BJ (cell line): ENCODE results near the gene FCRL6. TPM values are rescaled to one million over a fixed set of nuclear protein-coding genes. Genes with fewer than 3 reads are reported as not detected.

ENCODE experiments used
- CTCF ChIA-PET: fragments of 350-600 bp; formaldehyde crosslinking; extraction: SDS; loops from one replicate; lab custom pipeline; 2021; ENCODE audit warnings: antibody characterized with exemption, inconsistent platforms; lab: Yijun Ruan, JAX
- POLR2A ChIA-PET: fragments of 300-600 bp; sonication (Branson Sonifier 250); formaldehyde crosslinking; extraction: SDS; loops from one replicate; lab custom pipeline; 2021; ENCODE audit warnings: antibody characterized with exemption; lab: Charles Lee
- DNase-seq: peaks from one replicate; pipeline ENCODE4 v3.0.0-alpha.2; 2011; ENCODE audit warnings: low read depth
- H3K27me3 ChIP-seq: 2 replicates; pipeline ENCODE4 v1.6.0; 2011; ENCODE audit warnings: low read length; ENCODE audit not compliant: control insufficient read depth, insufficient read depth
- H3K36me3 ChIP-seq: 2 replicates; pipeline ENCODE4 v1.5.1; 2011; ENCODE audit warnings: low read length; ENCODE audit not compliant: control insufficient read depth, insufficient read depth
- H3K4me3 ChIP-seq: 2 replicates; pipeline ENCODE4 v1.5.1; 2011; ENCODE audit warnings: low read depth, mild to moderate bottlenecking, control low read depth, low read length
- polyA plus RNA-seq: library from polyadenylated mRNA; depleted of rRNA; stranded (reverse); fragments of >200 nt; gene quantifications from 2 replicates; pipeline ENCODE4 v1.2.3, GENCODE V29; 2011
- TF ChIP-seq, protein P1 (sequence below): IDR thresholded peaks from 2 replicates; pipeline ENCODE4 v1.5.1; 2011; ENCODE audit warnings: low read depth, mild to moderate bottlenecking, control low read depth, inconsistent platforms, low read length, moderate library complexity; ENCODE audit not compliant: insufficient read depth

The FCRL6 gene
- polyA plus RNA-seq, 1 experiment: not detected

DNA sequence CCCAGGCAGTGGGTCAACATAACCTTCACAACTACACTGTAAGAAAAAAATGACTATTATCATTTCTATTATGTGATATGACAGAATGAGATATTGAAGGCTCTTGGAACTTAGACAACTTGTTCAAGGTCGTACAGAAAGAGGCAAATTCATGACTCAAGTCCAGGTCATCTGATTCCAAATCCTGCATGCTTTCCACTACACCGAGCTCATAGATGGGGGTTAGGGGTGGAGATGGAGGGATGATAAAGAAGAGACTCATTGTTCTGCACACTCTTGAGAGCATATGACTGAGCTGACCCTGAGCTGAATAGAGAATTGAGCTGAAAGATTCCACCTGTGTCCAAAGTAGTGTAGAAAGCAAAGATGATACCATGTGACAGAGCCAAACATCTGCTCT, 2.8 kb downstream of the FCRL6 start:
- no peak for DNase-seq
- TF ChIP-seq, protein P1, sequence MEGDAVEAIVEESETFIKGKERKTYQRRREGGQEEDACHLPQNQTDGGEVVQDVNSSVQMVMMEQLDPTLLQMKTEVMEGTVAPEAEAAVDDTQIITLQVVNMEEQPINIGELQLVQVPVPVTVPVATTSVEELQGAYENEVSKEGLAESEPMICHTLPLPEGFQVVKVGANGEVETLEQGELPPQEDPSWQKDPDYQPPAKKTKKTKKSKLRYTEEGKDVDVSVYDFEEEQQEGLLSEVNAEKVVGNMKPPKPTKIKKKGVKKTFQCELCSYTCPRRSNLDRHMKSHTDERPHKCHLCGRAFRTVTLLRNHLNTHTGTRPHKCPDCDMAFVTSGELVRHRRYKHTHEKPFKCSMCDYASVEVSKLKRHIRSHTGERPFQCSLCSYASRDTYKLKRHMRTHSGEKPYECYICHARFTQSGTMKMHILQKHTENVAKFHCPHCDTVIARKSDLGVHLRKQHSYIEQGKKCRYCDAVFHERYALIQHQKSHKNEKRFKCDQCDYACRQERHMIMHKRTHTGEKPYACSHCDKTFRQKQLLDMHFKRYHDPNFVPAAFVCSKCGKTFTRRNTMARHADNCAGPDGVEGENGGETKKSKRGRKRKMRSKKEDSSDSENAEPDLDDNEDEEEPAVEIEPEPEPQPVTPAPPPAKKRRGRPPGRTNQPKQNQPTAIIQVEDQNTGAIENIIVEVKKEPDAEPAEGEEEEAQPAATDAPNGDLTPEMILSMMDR: no peak
- H3K36me3 ChIP-seq: no peaks in the 10 kb centered on the region
- POLR2A ChIA-PET: no interaction called here
- H3K27me3 ChIP-seq: no peaks in the 10 kb centered on the region; the same call in 1 of the 2 replicates
- CTCF ChIA-PET: interaction anchor here (1.0 to 18.1 kb wide), 4 partner anchors 21 to 203 kb away, joined by 3 to 590 read pairs (median 8); partner anchors contain the start of gene DUSP23
- no peak overlapping the region for H3K4me3 ChIP-seq

DNA sequence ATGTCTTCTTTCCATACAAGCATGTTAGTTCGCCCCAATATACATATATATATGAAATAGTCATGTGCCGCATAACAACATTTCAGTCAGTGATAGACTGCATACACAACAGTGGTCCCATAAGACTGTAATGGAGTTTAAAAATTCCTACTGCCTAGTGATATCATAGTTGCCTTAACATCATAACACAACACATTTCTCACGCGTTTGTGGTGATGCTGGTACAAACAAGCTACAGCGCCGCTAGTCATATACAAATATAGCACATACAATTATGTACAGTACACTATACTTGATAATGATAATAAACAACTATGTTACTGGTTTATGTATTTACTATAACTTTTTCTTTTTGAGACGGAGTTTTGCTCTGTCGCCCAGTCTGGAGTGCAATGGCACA, 13.8 kb downstream of the FCRL6 start:
- ChIA-PET POLR2A (no interaction called here), CTCF (interaction anchor here (2.6 kb wide), 1 partner anchor 17 kb away, joined by 16 read pairs; no protein-coding TSS in a partner anchor)
- Histone ChIP-seq H3K36me3 (no peaks in the 10 kb centered on the region), H3K27me3 (peaks cover 8% of the 10 kb centered on the region), H3K4me3 (no peak overlapping the region)
- TF ChIP-seq, protein P1: no peak
- no peak for DNase-seq

DNA sequence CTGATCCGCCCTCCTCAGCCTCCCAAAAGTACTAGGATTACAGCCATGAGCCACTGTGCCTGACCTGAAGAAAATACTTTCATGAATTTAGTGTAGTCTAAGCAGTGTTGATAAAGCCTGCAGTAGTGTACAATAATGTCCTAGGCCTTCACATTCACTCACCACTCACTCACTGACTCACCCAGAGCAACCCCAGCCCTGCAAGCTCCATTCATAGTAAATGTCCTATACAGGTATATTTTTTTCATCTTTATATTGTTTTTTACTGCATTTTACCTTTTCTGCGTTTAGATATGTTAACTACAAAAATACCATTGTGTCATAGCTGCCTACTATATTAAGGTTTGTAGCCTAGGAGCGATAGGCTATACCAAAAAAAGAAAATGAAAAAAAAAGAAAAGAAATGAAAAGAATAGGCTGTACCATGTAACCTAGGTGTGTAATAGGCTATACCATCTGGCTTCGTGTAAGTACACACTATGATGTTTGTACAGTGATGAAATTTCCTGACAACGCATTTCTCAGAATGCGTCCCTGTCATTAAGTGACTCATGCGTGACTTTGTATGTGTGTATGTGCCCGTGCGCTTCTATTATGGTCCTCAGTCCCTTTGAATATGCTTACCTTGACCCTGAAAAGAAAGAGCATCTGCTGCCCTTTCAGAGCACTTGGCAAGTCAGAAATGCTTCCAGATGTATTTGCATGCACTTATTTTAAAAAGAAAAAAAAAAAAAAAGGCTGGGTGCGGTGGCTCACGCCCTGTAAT, 15.3 kb downstream of the FCRL6 start:
- ChIA-PET POLR2A (interaction anchor here (0.6 kb wide), 1 partner anchor 8 kb away, joined by 16 read pairs; no protein-coding TSS in a partner anchor), CTCF (interaction anchor here (1.2 to 2.6 kb wide), 2 partner anchors 18 to 656 kb away, joined by 3 to 16 read pairs; no protein-coding TSS in a partner anchor)
- Histone ChIP-seq H3K27me3 (peaks cover 18% of the 10 kb centered on the region), H3K4me3 (no peak overlapping the region), H3K36me3 (no peaks in the 10 kb centered on the region)
- no peak for DNase-seq
- TF ChIP-seq, protein P1: no peak

DNA sequence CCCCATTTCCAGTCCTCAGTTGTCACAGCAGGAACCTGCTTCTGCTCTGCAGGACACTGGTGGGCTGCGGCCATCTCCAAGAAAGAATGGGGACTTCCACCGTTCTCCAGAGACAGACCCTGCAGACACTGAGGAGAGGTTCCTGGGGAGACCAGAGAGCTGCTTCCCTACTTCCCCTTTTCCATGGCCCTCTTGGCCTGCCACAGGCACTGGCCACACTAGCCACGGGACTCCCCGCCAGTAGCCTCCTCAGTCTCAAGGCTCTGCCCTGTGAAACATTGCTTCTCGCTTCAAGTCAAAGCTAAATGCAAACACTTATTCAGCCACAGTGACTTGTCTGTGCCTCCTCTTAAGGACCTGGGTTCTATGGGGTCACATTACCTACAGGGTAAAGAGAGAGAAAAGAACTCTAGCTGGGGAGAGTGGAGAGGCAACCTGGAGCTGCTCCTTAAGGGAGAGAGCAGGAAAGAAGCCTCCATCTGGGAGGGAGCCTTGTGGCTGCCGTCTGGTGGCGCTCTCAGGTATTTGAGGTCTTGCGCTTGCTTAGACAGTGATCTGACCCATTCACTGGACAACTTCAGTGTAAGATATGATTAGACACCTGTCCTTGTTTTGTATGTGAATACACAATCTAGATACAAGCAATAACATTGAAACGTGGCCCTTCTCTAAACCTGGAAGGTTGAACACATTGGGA, 19.2 kb downstream of the FCRL6 start:
- TF ChIP-seq, protein P1: no peak
- CTCF ChIA-PET: interaction anchor here (1.0 kb wide), 1 partner anchor 22 kb away, joined by 6 read pairs; no protein-coding TSS in a partner anchor
- no peak for DNase-seq

DNA sequence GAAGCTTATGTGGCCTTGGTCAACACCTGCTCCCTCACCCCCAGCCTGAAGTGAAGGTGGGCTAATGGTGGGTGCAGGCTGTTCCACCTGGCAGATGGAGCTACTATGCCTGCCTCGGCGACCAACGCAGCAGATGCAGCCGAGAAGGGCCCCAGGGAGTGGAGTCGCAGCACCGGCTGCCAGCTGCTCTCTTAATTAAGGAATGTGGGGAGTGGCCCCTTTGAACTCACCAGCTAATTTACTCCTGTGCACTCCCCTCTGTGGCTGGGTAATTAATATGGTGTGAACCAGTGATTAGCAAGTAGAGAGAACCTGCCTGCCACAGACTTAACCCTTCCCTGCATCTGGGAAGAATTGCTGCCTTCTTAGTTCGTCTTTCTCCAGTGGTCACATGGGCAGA, 21.2 kb downstream of the FCRL6 start:
- ChIA-PET POLR2A (no interaction called here), CTCF (interaction anchor here (1.1 to 1.5 kb wide), 3 partner anchors 9 to 24 kb away, joined by 3 to 5 read pairs (median 3); no protein-coding TSS in a partner anchor)
- no peak for DNase-seq
- no peak overlapping the region for H3K4me3 ChIP-seq
- no peaks in the 10 kb centered on the region for H3K36me3 ChIP-seq
- TF ChIP-seq, protein P1: no peak
- peaks cover 17% of the 10 kb centered on the region for H3K27me3 ChIP-seq

More for the DNA sequence above, 19.2 kb downstream of the FCRL6 start:
- peaks cover 17% of the 10 kb centered on the region for H3K27me3 ChIP-seq
- POLR2A ChIA-PET: no interaction called here
- no peak overlapping the region for H3K4me3 ChIP-seq
- H3K36me3 ChIP-seq: no peaks in the 10 kb centered on the region
